ENCODE measurements around the gene MACC1.
"Not testable (repeated sequence)": the region's sequence is repeated elsewhere in the genome, so short reads cannot be mapped to it uniquely, and the experiment has no call there.

GRCh38 chr7:20122653-20123316 lies 94.4 kb downstream of the MACC1 start:
- TF ChIP-seq, protein P1, sequence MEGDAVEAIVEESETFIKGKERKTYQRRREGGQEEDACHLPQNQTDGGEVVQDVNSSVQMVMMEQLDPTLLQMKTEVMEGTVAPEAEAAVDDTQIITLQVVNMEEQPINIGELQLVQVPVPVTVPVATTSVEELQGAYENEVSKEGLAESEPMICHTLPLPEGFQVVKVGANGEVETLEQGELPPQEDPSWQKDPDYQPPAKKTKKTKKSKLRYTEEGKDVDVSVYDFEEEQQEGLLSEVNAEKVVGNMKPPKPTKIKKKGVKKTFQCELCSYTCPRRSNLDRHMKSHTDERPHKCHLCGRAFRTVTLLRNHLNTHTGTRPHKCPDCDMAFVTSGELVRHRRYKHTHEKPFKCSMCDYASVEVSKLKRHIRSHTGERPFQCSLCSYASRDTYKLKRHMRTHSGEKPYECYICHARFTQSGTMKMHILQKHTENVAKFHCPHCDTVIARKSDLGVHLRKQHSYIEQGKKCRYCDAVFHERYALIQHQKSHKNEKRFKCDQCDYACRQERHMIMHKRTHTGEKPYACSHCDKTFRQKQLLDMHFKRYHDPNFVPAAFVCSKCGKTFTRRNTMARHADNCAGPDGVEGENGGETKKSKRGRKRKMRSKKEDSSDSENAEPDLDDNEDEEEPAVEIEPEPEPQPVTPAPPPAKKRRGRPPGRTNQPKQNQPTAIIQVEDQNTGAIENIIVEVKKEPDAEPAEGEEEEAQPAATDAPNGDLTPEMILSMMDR (conservative IDR thresholded peaks at IDR 0.05), result not testable (repeated sequence)
- not testable (repeated sequence) for TF ChIP-seq ZFX (IDR thresholded peaks at IDR 0.05)

Measured in C4-2B (cell line).